Measurements from ENCODE around the gene SNCAIP. TPM values are rescaled to one million over a fixed set of nuclear protein-coding genes. Genes with fewer than 3 reads are reported as not detected.

The SNCAIP gene
- total RNA-seq, 2 experiments from 2014 or later: not detected

DNA sequence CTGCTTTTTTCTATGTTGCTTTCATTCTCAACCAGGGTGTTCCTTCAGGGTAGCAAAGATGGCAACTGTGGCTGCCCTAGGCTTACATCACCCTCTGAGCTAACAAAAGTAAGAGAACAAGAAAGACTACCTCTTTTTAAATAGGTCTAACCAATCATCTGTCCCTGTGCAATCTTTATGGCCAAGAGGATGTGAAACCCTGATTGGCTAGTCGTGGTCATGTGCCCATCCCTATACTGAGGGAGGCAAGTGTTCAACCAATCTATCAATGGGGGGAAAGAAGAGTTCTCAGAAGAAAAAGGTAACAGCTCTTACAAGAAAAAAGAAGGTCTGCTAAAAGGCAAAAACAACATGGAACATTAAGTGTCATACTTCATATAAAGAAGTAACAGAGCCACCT lies 11.7 kb upstream of the SNCAIP start:
- no peaks in the 10 kb centered on the region for H3K36me3 Mint-ChIP-seq (ENCODE audit: low read depth)
- no peaks in the 10 kb centered on the region for H3K27me3 Mint-ChIP-seq
- H3K4me3 Mint-ChIP-seq: no peak overlapping the region
- ChIA-PET CTCF (no interaction called here), POLR2A (no interaction called here)
- DNase-seq: no peak
- H3K27ac Mint-ChIP-seq: no peak overlapping the region
- no peaks in the 10 kb centered on the region for H3K9me3 Mint-ChIP-seq
- no peaks in the 10 kb centered on the region for H3K4me1 Mint-ChIP-seq

DNA sequence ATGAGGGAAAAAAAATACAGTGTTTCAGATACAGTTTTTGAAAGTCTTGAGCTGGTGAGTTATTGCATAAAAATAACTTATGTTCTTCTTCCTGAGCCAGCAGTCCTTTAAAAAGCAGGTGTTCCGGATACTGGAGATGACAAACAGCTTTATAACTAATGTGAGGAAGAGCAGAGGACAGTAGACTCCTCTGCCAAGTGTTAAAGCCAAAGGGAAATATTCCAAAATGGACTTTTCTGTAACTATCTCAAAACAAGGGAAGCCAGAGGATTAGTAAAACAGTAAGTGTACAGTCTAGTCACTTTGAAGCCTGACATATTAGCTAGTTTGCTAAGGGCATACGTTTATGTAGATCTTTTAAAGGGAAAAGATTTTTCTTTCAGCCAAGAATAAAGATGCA lies 11.0 kb upstream of the SNCAIP start:
- H3K4me1 Mint-ChIP-seq: no peaks in the 10 kb centered on the region
- H3K9me3 Mint-ChIP-seq: no peaks in the 10 kb centered on the region
- ChIA-PET POLR2A (no interaction called here), CTCF (no interaction called here)
- DNase-seq: no peak
- no peaks in the 10 kb centered on the region for H3K36me3 Mint-ChIP-seq (ENCODE audit: low read depth)
- no peaks in the 10 kb centered on the region for H3K27me3 Mint-ChIP-seq
- no peak overlapping the region for H3K27ac Mint-ChIP-seq
- H3K4me3 Mint-ChIP-seq: no peak overlapping the region

DNA sequence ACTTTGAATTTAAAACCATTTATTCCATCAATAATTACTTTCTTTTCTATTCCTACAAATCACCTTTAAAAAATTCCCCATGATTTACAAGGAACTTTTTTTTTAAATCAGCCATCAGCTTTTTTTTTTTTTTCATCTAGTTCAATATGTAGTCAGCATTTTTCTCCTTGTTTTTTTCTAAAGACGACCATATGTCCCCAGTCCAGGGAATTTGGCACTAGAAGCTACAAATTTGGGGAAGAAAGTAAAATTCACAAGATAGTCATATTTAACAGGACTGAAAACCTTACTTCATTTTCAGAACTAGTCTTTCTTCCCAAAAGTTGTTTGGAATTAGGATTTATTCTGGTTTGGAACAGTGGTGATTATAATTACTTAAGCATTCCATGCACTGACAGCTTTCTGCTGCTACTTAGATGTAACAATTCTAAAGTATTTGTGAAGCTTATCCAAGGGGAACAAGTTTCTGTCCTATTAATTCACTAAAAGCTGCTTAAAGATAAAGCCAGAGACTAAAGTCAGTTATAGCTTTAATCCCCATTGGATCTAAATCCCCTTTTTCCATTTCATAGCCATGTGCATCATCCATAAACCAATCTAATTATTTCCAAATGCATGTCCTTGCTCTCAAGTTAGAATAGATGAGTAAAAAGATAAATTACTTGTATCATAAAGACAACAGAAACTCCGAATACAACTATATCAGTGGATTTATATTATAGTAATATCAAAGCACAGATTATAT lies 7.4 kb upstream of the SNCAIP start:
- POLR2A ChIA-PET: no interaction called here

DNA sequence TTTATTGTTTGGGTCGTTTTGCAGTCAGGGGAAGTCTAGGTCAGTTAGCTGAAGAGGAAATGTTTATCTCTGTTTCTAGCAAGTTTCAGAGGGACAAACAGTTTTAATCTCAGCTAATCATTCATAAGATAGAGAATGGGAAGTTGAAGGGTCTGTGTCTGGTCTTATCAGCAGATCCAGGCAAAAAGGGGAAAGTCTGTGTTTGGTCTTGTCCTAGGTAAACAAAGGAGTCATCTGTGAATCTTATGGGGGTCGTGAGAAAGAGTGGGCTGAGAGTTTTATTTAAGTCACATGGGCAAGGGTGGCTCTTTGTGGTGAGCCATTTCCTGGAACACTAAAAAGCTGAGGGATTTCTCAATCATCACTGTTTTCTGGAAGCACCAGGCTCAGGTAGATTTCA lies 5.6 kb upstream of the SNCAIP start:
- Mint-ChIP-seq H3K9me3 (no peaks in the 10 kb centered on the region), H3K4me1 (no peaks in the 10 kb centered on the region), H3K27ac (no peak overlapping the region), H3K27me3 (peaks cover 24% of the 10 kb centered on the region), H3K36me3 (ENCODE audit: low read depth) (no peaks in the 10 kb centered on the region), H3K4me3 (no peak overlapping the region)
- POLR2A ChIA-PET: no interaction called here
- no peak for DNase-seq
- CTCF ChIA-PET: no interaction called here

More for the DNA sequence above, 7.4 kb upstream of the SNCAIP start:
- Mint-ChIP-seq H3K4me1 (no peaks in the 10 kb centered on the region), H3K9me3 (no peaks in the 10 kb centered on the region), H3K27me3 (peaks cover 5% of the 10 kb centered on the region), H3K36me3 (ENCODE audit: low read depth) (no peaks in the 10 kb centered on the region), H3K4me3 (no peak overlapping the region), H3K27ac (no peak overlapping the region)
- no peak for DNase-seq
- CTCF ChIA-PET: interaction anchor here (0.8 kb wide), 1 partner anchor 1094 kb away, joined by 3 read pairs; no protein-coding TSS in a partner anchor

DNA sequence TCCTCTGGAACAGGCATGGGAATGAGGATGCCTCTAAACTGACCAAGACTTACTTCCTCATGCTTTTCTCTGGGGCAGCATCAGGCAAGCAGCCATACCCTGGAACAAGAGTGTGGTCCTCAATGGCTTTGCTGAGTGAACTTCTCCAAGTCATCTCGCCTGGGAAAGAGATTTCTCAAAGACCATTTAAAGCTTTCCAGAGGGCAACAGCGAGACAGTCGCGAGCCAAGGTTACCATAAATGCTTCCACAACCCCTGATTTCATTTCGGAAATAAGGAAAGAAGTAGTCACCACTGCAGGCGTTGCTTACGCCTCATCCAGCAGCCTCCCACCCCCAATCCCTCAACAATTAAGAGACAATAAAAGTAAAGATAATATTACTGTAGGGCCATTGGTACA lies 1.1 kb upstream of the SNCAIP start:
- ChIA-PET POLR2A (no interaction called here), CTCF (no interaction called here)
- peaks cover 55% of the 10 kb centered on the region for H3K27me3 Mint-ChIP-seq
- peaks cover 6% of the 10 kb centered on the region for H3K4me1 Mint-ChIP-seq
- H3K9me3 Mint-ChIP-seq: no peaks in the 10 kb centered on the region
- no peak for DNase-seq
- H3K36me3 Mint-ChIP-seq (ENCODE audit: low read depth): no peaks in the 10 kb centered on the region
- no peak overlapping the region for H3K4me3 Mint-ChIP-seq
- H3K27ac Mint-ChIP-seq: no peak overlapping the region

DNA sequence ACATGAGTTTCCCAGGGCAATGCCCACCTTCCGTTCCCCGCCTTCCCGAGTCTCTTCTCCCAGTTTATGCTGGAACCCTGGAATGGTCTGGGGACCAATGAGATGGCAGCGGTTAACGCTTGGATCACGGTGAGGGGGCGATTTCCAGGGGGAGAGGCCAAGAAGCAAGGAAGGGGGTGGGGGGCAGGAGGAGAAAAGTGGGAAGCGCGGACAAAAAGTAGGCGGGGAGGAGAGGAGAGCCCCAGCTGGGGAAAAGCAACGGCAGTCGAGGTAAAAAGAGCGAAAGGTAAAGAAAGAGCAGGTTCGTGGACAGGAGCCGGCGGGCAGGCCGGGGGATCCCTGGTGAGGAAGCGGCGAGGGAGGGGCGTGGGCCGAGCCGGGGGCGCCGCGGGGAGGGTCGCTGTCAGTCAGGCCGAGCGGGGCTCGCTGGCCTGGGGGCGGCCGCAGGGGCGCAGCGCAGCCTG lies 508 bp upstream of the SNCAIP start:
- H3K27me3 Mint-ChIP-seq: peaks cover 55% of the 10 kb centered on the region
- ChIA-PET CTCF (no interaction called here), POLR2A (no interaction called here)
- H3K36me3 Mint-ChIP-seq (ENCODE audit: low read depth): no peaks in the 10 kb centered on the region
- no peak overlapping the region for H3K4me3 Mint-ChIP-seq
- peaks cover 6% of the 10 kb centered on the region for H3K4me1 Mint-ChIP-seq
- H3K27ac Mint-ChIP-seq: no peak overlapping the region
- H3K9me3 Mint-ChIP-seq: no peaks in the 10 kb centered on the region
- no peak for DNase-seq

DNA sequence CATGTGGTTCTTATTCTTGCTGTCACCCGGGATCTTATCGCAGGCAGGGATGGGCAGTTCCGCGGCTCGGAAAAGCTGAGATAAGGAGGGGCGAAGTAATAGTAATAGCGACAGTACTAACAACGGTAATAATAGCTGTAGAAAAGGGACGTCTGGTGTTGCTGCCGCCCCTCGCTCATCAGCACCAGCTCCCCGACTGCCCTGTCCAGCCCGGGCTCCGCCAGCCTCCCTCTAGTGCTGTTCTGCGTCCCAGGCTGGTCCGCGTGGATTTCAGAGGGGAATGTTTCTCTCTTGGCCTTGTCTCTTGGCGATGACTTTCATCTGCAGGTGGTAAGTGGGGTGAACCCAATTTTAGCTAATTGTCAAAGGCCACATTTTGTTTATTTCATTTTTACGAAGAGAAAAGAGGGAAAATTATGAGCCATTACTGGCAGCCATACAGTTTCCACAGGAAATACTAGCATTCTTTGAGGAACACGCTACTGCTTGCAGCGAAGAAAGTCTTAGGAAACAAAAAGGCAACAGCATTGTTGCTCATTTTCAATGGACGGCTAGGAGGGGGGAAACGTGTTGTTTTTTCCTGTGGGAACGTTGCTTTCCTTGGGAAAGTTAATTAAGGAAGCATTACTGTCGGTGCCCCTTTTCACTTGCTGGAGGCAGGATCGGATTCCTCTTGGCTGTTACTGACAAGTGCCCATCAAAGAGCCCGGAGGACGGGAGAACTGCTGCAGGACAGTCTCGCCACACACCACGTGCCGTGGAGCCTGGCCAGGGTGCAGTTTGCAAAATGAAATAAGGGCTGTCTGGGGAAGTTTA lies 762 bp downstream of the SNCAIP start:
- Mint-ChIP-seq H3K4me3 (no peak overlapping the region), H3K9me3 (no peaks in the 10 kb centered on the region), H3K27ac (no peak overlapping the region), H3K4me1 (peaks cover 6% of the 10 kb centered on the region), H3K27me3 (peaks cover 55% of the 10 kb centered on the region), H3K36me3 (ENCODE audit: low read depth) (no peaks in the 10 kb centered on the region)
- DNase-seq: no peak
- ChIA-PET CTCF (no interaction called here), POLR2A (interaction anchor here (0.7 kb wide), 1 partner anchor 174 kb away, joined by 3 read pairs; no protein-coding TSS in a partner anchor)

DNA sequence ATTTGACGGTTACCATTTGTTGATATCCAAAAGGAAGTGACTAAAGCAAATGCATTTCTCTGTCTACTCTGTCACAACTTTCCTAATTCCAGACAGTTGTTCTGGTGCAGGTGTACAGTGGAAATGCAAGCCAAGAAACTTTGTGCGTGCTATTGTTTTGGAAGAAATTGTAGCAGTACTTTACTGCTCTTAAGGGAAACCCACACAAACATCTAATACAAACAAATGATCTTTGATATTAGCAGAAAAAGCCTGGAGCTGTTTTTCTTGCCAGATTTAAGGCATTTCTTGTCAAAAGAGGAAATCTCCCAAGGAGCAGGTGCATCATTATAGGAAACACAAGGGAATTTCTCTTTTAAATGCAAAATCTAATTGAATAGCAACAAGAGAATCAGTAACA lies 2.0 kb downstream of the SNCAIP start:
- no peak for DNase-seq
- peaks cover 6% of the 10 kb centered on the region for H3K4me1 Mint-ChIP-seq
- no peak overlapping the region for H3K27ac Mint-ChIP-seq
- H3K4me3 Mint-ChIP-seq: no peak overlapping the region
- POLR2A ChIA-PET: no interaction called here
- H3K9me3 Mint-ChIP-seq: no peaks in the 10 kb centered on the region
- H3K36me3 Mint-ChIP-seq (ENCODE audit: low read depth): no peaks in the 10 kb centered on the region
- CTCF ChIA-PET: no interaction called here
- peaks cover 55% of the 10 kb centered on the region for H3K27me3 Mint-ChIP-seq

DNA sequence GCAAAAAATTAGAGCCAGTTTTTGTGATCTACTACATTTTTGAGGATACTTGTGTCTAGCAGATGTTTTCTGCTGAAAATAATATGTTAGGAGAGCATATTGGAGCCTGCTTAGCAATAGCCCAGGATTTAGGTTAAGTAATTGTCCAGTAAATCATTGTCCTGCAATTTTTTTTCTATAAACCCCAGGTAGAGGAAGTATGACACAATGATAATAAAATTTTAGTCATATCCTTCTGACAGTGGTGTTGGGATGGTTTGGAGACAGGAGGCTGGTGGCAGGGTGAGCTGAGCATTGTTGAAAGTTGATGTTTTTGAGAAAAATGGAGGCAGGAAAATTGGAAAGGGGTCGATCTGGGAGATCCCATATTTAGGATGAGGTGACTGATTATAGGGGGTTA lies 3.5 kb downstream of the SNCAIP start:
- H3K4me1 Mint-ChIP-seq: peaks cover 6% of the 10 kb centered on the region
- no peak overlapping the region for H3K27ac Mint-ChIP-seq
- peaks cover 41% of the 10 kb centered on the region for H3K27me3 Mint-ChIP-seq
- no peak for DNase-seq
- no peaks in the 10 kb centered on the region for H3K9me3 Mint-ChIP-seq
- ChIA-PET CTCF (no interaction called here), POLR2A (no interaction called here)
- no peaks in the 10 kb centered on the region for H3K36me3 Mint-ChIP-seq (ENCODE audit: low read depth)
- H3K4me3 Mint-ChIP-seq: no peak overlapping the region

DNA sequence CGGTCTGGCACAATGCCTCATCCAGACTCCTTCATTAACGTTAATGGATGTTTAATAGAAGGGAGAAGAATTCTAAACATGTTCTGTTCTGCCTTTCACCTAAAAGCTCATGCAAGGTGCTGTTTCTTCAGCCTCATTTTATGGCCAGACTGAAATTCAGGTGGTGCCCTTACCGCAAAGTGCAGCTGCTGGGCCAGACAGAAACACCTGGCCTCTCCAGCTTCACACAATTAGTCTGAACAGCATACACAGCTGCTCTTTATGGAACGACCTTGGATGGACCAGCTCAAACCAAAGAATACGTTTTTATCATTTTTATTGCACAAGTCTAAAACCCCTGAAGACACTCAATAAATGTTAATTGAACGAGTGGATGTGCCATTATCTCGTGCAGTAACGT lies 4.6 kb downstream of the SNCAIP start:
- no peak for DNase-seq
- H3K27ac Mint-ChIP-seq: no peak overlapping the region
- ChIA-PET CTCF (no interaction called here), POLR2A (no interaction called here)
- peaks cover 6% of the 10 kb centered on the region for H3K4me1 Mint-ChIP-seq
- H3K27me3 Mint-ChIP-seq: peaks cover 30% of the 10 kb centered on the region
- H3K9me3 Mint-ChIP-seq: no peaks in the 10 kb centered on the region
- no peaks in the 10 kb centered on the region for H3K36me3 Mint-ChIP-seq (ENCODE audit: low read depth)
- no peak overlapping the region for H3K4me3 Mint-ChIP-seq

DNA sequence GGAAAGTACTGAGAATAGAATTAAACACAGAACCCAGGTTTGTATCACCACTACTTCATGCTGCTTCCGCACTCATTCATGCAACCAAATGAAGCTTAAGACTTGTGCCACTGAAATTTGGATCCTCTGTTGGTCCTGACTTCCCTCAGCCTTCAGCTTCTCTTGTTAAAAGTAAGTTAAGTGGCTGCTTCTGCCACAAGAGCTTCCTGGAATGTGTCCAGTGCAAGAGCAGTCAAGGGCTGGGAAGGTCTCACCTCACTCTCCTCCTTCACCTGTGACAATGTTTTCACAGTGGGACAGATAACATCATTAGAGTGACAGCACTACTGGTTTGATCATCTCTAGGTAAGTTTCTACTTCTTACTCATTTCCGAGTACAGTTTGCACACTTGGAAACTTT lies 7.9 kb downstream of the SNCAIP start:
- CTCF ChIA-PET: no interaction called here
- POLR2A ChIA-PET: no interaction called here

DNA sequence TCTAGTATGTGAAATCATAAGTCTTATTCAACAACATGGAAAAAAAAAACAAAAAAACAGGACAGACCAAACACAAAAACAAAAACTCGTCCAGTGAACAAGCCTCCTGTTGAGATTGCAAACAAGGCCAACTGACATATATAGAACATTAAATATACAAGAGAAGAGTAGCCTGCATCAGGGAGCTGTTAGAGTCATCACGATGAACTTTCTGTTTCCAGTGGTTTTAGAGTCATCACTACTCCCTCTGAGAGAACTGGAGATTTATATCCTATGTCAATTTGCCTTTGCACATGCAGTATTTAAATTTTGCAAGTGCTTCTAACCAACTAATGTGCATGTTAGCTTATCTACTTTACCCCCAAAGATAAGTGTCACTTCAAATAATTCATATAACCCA lies 9.9 kb downstream of the SNCAIP start:
- ChIA-PET POLR2A (no interaction called here), CTCF (no interaction called here)
- H3K9me3 Mint-ChIP-seq: no peaks in the 10 kb centered on the region
- no peaks in the 10 kb centered on the region for H3K4me1 Mint-ChIP-seq
- no peak overlapping the region for H3K27ac Mint-ChIP-seq
- no peak for DNase-seq
- H3K36me3 Mint-ChIP-seq (ENCODE audit: low read depth): no peaks in the 10 kb centered on the region
- H3K27me3 Mint-ChIP-seq: no peaks in the 10 kb centered on the region
- no peak overlapping the region for H3K4me3 Mint-ChIP-seq

More for the DNA sequence above, 7.9 kb downstream of the SNCAIP start:
- Mint-ChIP-seq H3K9me3 (no peaks in the 10 kb centered on the region), H3K4me1 (no peaks in the 10 kb centered on the region), H3K4me3 (no peak overlapping the region), H3K36me3 (ENCODE audit: low read depth) (no peaks in the 10 kb centered on the region), H3K27me3 (peaks cover 6% of the 10 kb centered on the region), H3K27ac (no peak overlapping the region)
- DNase-seq: no peak

DNA sequence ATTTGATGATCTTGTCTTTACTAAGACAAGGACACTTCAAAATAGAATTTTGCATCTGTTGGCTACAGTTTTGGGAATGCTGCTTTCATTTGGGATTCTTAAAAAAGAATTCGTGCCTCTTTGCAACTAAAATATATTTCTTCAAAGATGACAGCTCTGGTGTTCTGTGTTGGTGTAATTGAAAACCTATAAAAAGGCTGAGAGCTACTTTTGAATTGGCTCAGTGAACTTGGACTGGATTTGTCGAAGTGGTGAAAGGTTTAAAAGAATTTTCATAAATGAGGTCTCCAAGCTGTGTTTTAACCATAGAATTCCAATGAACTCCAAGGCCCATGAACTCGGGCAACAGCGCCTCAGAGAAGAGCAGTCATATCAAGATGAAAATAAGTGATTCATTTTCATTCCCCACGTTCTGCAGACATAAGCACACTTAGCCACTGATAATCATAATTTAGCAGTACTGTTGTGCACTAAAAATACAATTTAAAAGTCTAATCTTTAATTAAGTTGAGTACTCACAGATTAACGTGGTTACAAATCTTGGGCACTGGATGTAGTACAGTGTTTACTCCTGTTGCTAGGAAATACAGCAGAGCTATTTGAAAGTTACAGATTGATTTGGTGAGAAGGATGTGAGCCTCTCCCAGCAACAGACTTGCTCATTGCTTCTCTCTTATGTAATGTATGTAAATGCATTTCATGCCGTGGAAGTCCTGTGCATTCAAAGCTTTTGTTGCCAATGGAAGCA lies 10.9 kb downstream of the SNCAIP start:
- ChIA-PET POLR2A (no interaction called here), CTCF (no interaction called here)
- no peak overlapping the region for H3K27ac Mint-ChIP-seq
- H3K27me3 Mint-ChIP-seq: no peaks in the 10 kb centered on the region
- no peak for DNase-seq
- no peaks in the 10 kb centered on the region for H3K4me1 Mint-ChIP-seq
- H3K36me3 Mint-ChIP-seq (ENCODE audit: low read depth): no peaks in the 10 kb centered on the region
- no peak overlapping the region for H3K4me3 Mint-ChIP-seq
- no peaks in the 10 kb centered on the region for H3K9me3 Mint-ChIP-seq

Measured in activated CD4-positive, alpha-beta T cell treated with anti-CD3 and anti-CD28 coated beads, Interleukin-2, amount 10 ng/mL, durations not matched to agents 7 days and 5 days (primary cell).